Fibroblast of lung (primary cell): ENCODE results near the gene ROBO1. TPM values are rescaled to one million over a fixed set of nuclear protein-coding genes. Genes with fewer than 3 reads are reported as not detected.

Experiments
- DNase-seq, 2 donors: peaks; one replicate each; pipeline versions ENCODE4 v3.0.0 to v3.0.0-alpha.2; 2010; ENCODE audit warnings: low read depth in 2 of 2
- H2AFZ ChIP-seq: 2 replicates; pipeline ENCODE4 v1.5.1; 2012; ENCODE audit warnings: low read length, control low read depth, inconsistent platforms
- H3K27ac ChIP-seq: 2 replicates; pipeline ENCODE4 v1.5.1; 2011; ENCODE audit warnings: low read length, control low read depth; ENCODE audit not compliant: insufficient read depth
- H3K27me3 ChIP-seq: 2 replicates; pipeline ENCODE4 v1.5.1; 2011; ENCODE audit warnings: mild to moderate bottlenecking, low read length; ENCODE audit not compliant: control insufficient read depth, insufficient read depth
- H3K36me3 ChIP-seq: 2 replicates; pipeline ENCODE4 v1.5.1; 2011; ENCODE audit warnings: low read length; ENCODE audit not compliant: control insufficient read depth, insufficient read depth
- H3K4me1 ChIP-seq: 2 replicates; pipeline ENCODE4 v1.5.1; 2011; ENCODE audit warnings: low read length; ENCODE audit not compliant: control insufficient read depth, insufficient read depth; ENCODE audit errors: extremely low read depth
- H3K4me2 ChIP-seq: 2 replicates; pipeline ENCODE4 v1.5.1; 2011; ENCODE audit warnings: low read length, control low read depth; ENCODE audit not compliant: insufficient read depth; ENCODE audit errors: extremely low read depth
- H3K4me3 ChIP-seq, 4 experiments: fragments of 200-600 bp in 1 of 4; sonication (generic) in 1 of 4; replicated peaks in 1 of 4; 2 replicates each; pipeline ENCODE4 v1.5.1; 2011 to 2016; ENCODE audit warnings: low read length in 4 of 4, low read depth in 3 of 4, mild to moderate bottlenecking in 3 of 4, control low read depth in 2 of 4, inconsistent platforms in 1 of 4, mixed read lengths in 1 of 4; ENCODE audit not compliant: insufficient read depth in 1 of 4; ENCODE audit errors: control extremely low read depth in 1 of 4
- H3K79me2 ChIP-seq: 2 replicates; pipeline ENCODE4 v1.5.1; 2012; ENCODE audit warnings: mild to moderate bottlenecking, low read length, inconsistent platforms; ENCODE audit not compliant: control insufficient read depth, insufficient read depth
- H3K9ac ChIP-seq: 2 replicates; pipeline ENCODE4 v1.5.1; 2011; ENCODE audit warnings: mild to moderate bottlenecking, low read length, control low read depth; ENCODE audit not compliant: insufficient read depth
- H3K9me3 ChIP-seq: 2 replicates; pipeline ENCODE4 v1.5.1; 2012; ENCODE audit warnings: low read depth, low read length; ENCODE audit not compliant: control insufficient read depth, insufficient read depth
- H4K20me1 ChIP-seq: 2 replicates; pipeline ENCODE4 v1.5.1; 2011; ENCODE audit warnings: low read length; ENCODE audit not compliant: control insufficient read depth, insufficient read depth; ENCODE audit errors: extremely low read depth
- EZH2 ChIP-seq: IDR thresholded peaks from 2 replicates; pipeline ENCODE4 v1.5.1; 2012; ENCODE audit warnings: low read length, control low read depth, mild to moderate bottlenecking; ENCODE audit errors: missing control alignments
- polyA plus RNA-seq, 2 donors: library from polyadenylated mRNA; depleted of rRNA in 1 of 2; stranded (reverse) in 1 of 2; unstranded in 1 of 2; fragments of >200 nt; gene quantifications; 2 replicates each; pipeline ENCODE4 v1.2.1, GENCODE V29; 2011 to 2012; ENCODE audit warnings: missing spikeins in 1 of 2
- total RNA-seq: library from RNA; depleted of rRNA; stranded (reverse); fragments of >200 nt; gene quantifications from 2 replicates; pipeline ENCODE4 v1.2.1, GENCODE V29; 2014
- TF ChIP-seq, protein P1 (sequence below), 2 donors: IDR thresholded peaks in 1 of 2; conservative IDR thresholded peaks in 1 of 2; 1 replicate in 1 of 2; 2 replicates in 1 of 2; pipeline ENCODE4 v1.5.1; 2011 to 2012; ENCODE audit warnings: low read length in 2 of 2, control low read depth in 1 of 2, inconsistent platforms in 1 of 2, low read depth in 1 of 2, mild to moderate bottlenecking in 1 of 2

The ROBO1 gene
- total and polyA plus RNA-seq, 2 donors (not counting 1 experiment from before 2014, with no cell fraction given): 53.8 to 104 TPM

DNA sequence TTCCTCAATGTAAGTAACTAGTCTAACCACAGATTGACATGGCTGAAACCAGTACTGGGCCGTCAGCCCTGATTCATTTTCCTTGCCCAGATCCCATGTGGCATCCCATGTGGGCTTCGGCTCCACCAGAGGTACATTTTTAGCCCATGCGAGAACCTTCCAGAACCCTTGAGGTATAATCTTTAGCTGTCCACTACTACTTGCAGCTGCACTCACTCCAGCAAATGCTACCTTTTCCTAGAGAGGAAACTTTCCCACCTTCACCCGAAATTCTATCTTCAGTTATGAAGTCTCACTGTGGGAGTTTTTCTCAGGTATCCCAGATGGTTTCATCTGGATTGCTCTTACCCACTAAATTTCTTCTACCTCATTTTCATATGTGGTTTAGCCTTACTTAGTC, 907.2 kb downstream of the ROBO1 start:
- no peak for TF ChIP-seq EZH2
- TF ChIP-seq, protein P1, sequence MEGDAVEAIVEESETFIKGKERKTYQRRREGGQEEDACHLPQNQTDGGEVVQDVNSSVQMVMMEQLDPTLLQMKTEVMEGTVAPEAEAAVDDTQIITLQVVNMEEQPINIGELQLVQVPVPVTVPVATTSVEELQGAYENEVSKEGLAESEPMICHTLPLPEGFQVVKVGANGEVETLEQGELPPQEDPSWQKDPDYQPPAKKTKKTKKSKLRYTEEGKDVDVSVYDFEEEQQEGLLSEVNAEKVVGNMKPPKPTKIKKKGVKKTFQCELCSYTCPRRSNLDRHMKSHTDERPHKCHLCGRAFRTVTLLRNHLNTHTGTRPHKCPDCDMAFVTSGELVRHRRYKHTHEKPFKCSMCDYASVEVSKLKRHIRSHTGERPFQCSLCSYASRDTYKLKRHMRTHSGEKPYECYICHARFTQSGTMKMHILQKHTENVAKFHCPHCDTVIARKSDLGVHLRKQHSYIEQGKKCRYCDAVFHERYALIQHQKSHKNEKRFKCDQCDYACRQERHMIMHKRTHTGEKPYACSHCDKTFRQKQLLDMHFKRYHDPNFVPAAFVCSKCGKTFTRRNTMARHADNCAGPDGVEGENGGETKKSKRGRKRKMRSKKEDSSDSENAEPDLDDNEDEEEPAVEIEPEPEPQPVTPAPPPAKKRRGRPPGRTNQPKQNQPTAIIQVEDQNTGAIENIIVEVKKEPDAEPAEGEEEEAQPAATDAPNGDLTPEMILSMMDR (conservative IDR thresholded peaks at IDR 0.05 in 1 of 2, IDR thresholded peaks at IDR 0.05 in 1 of 2; ENCODE audit: low read depth in 1 of 2, low read length in 2 of 2): no peak
- H3K4me3 ChIP-seq: no peak overlapping the region

DNA sequence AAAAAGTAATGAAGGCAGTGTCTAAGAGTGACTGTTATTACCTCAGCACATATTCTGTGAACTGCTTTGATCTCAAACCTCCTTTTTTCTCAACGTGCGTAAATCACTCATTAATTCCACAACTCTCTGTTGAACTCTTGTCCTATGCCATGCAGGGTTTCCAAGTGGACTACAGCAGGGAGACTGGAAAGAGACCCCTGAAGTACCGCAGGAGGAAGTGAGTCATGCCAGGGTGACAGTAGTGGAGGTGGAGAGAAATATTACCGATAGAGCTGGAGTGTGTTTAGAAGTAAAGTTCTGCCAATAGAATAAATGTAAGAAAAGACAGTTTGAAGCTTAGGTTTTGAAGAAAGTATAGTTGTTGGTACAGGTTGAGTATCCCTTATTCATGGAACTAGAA, 908.9 kb downstream of the ROBO1 start:
- H3K4me2 ChIP-seq: no peak overlapping the region
- no peaks in the 10 kb centered on the region for H3K27me3 ChIP-seq
- peak in 1 of 2 donors; percentile 70 for DNase-seq
- no peaks in the 10 kb centered on the region for H3K36me3 ChIP-seq
- no peak overlapping the region for H3K9ac ChIP-seq
- no peaks in the 10 kb centered on the region for H4K20me1 ChIP-seq
- no peaks in the 10 kb centered on the region for H3K79me2 ChIP-seq
- no peak for TF ChIP-seq EZH2
- TF ChIP-seq, protein P1 (conservative IDR thresholded peaks at IDR 0.05 in 1 of 2, IDR thresholded peaks at IDR 0.05 in 1 of 2; ENCODE audit: low read depth in 1 of 2, low read length in 2 of 2): no peak
- H3K9me3 ChIP-seq: no peaks in the 10 kb centered on the region
- no peak overlapping the region for H3K27ac ChIP-seq
- H3K4me3 ChIP-seq: no peak overlapping the region
- H3K4me1 ChIP-seq: peaks cover 3% of the 10 kb centered on the region
- H2AFZ ChIP-seq: no peak overlapping the region

More for the DNA sequence above, 907.2 kb downstream of the ROBO1 start:
- no peak overlapping the region for H3K9ac ChIP-seq
- H3K36me3 ChIP-seq: no peaks in the 10 kb centered on the region
- no peak for DNase-seq
- no peaks in the 10 kb centered on the region for H3K9me3 ChIP-seq
- no peak overlapping the region for H2AFZ ChIP-seq
- H3K4me2 ChIP-seq: no peak overlapping the region
- peaks cover 3% of the 10 kb centered on the region for H3K4me1 ChIP-seq
- H4K20me1 ChIP-seq: no peaks in the 10 kb centered on the region
- no peaks in the 10 kb centered on the region for H3K79me2 ChIP-seq
- H3K27ac ChIP-seq: no peak overlapping the region
- no peaks in the 10 kb centered on the region for H3K27me3 ChIP-seq

DNA sequence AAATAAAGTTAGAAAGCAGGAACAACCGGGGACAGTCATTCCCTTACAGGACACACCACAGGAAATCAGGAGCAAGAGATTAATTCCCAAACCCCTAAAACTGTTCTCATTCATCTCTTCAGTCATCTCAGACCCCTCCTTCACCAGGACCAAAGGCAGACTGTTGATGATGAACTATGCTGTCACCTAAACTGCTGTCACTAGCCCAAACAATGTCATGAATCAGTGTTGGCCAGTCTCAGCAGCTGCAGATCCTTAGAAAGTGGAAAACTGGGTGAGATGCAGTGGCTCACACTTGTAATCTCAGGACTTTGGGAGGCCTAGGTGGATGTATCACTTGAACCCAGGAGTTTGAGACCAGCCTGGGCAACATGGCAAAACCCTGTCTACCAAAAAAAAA, 909.6 kb downstream of the ROBO1 start:
- H4K20me1 ChIP-seq: no peaks in the 10 kb centered on the region
- H3K4me2 ChIP-seq: no peak overlapping the region
- peaks cover 3% of the 10 kb centered on the region for H3K4me1 ChIP-seq
- no peaks in the 10 kb centered on the region for H3K9me3 ChIP-seq
- H2AFZ ChIP-seq: no peak overlapping the region
- no peaks in the 10 kb centered on the region for H3K36me3 ChIP-seq
- no peaks in the 10 kb centered on the region for H3K27me3 ChIP-seq
- H3K9ac ChIP-seq: no peak overlapping the region
- no peak overlapping the region for H3K27ac ChIP-seq
- TF ChIP-seq, protein P1 (conservative IDR thresholded peaks at IDR 0.05 in 1 of 2, IDR thresholded peaks at IDR 0.05 in 1 of 2; ENCODE audit: low read depth in 1 of 2, low read length in 2 of 2): no peak
- no peak for TF ChIP-seq EZH2
- no peaks in the 10 kb centered on the region for H3K79me2 ChIP-seq
- peak in 1 of 2 donors; percentile 21 for DNase-seq
- H3K4me3 ChIP-seq: no peak overlapping the region
